K562 (cell line): ENCODE data around the gene ACP4. TPM values are rescaled to one million over a fixed set of nuclear protein-coding genes. Genes with fewer than 3 reads are reported as not detected.

Experiments
- CEBPB ChIP-seq: fragments of 450-650 bp; IDR thresholded peaks from 2 replicates; pipeline ENCODE4 v1.6.1; 2016; ENCODE audit warnings: missing genetic modification characterization, missing compliant biosample characterization
- EP300 ChIP-seq: IDR thresholded peaks from 2 replicates; pipeline ENCODE4 v1.6.1; 2012; ENCODE audit warnings: low read length, improper control_type of control experiment
- FOXJ2 ChIP-seq: fragments of 200-800 bp; sonication (Bioruptor generic); IDR thresholded peaks from 2 replicates; pipeline ENCODE4 v1.6.1; 2016; ENCODE audit warnings: missing genetic modification characterization, missing compliant biosample characterization
- GATAD2A ChIP-seq: fragments of 450-650 bp; IDR thresholded peaks from 2 replicates; pipeline ENCODE4 v1.6.1; 2017
- GATAD2B ChIP-seq: fragments of 450-650 bp; IDR thresholded peaks from 2 replicates; pipeline ENCODE4 v1.6.1; 2017; ENCODE audit warnings: mild to moderate bottlenecking, borderline replicate concordance
- MEIS2 ChIP-seq: fragments of 450-650 bp; IDR thresholded peaks from 2 replicates; pipeline ENCODE4 v1.6.1; 2014; ENCODE audit warnings: mild to moderate bottlenecking; ENCODE audit not compliant: partially characterized antibody
- NR2C1 ChIP-seq, 2 experiments: fragments of 450-650 bp; IDR thresholded peaks; 2 replicates each; pipeline ENCODE4 v1.6.1; 2017; ENCODE audit warnings: mild to moderate bottlenecking in 2 of 2, antibody characterized with exemption in 1 of 2, inconsistent platforms in 1 of 2, missing compliant biosample characterization in 1 of 2, missing genetic modification characterization in 1 of 2
- PHF20 ChIP-seq: fragments of 450-650 bp; IDR thresholded peaks from 2 replicates; pipeline ENCODE4 v1.6.1; 2018; ENCODE audit not compliant: partially characterized antibody
- POLR2G ChIP-seq: fragments of 200-400 bp; formaldehyde crosslinking; IDR thresholded peaks from 2 replicates; pipeline ENCODE4 v1.6.1; 2017; ENCODE audit warnings: low read depth, mild to moderate bottlenecking, antibody characterized with exemption, low read length, moderate library complexity
- POLR2H ChIP-seq: IDR thresholded peaks from 2 replicates; pipeline ENCODE4 v1.6.1; 2016; ENCODE audit warnings: missing genetic modification characterization, low read depth, mild to moderate bottlenecking, control low read depth, missing compliant biosample characterization, moderate library complexity
- TEAD1 ChIP-seq, 2 experiments: fragments of 450-650 bp in 1 of 2; sonication (generic) in 1 of 2; formaldehyde crosslinking; IDR thresholded peaks; 2 replicates each; pipeline versions ENCODE4 v1.4.0 to v1.8.0; 2020 to 2022; ENCODE audit warnings: mild to moderate bottlenecking in 2 of 2, missing genetic modification reagents in 1 of 2
- ZNF77 ChIP-seq: fragments of 250-450 bp; sonication (Bioruptor Pico); IDR thresholded peaks from 2 replicates; pipeline ENCODE4 v1.5.0; 2020
- polyA plus RNA-seq, 8 experiments: library from polyadenylated mRNA; depleted of rRNA in 4 of 8; stranded (reverse) in 5 of 8; unstranded in 3 of 8; fragments of >200 nt; fragmentation: Nextera tagmentation in 2 of 8; fragmentation: Illumina TruSeq in 1 of 8; extraction: Ambion mirVana in 2 of 8; extraction: Trizol in 1 of 8; gene quantifications; 2 replicates each; pipeline versions ENCODE4 v1.2.1 to v1.2.3, GENCODE V29; 2011 to 2014; ENCODE audit warnings: inconsistent platforms in 1 of 8, missing spikeins in 1 of 8
- total RNA-seq, 7 experiments: library from RNA; depleted of rRNA in 6 of 7; stranded (reverse); fragments of >200 nt in 6 of 7; fragmentation: Illumina TruSeq in 2 of 7; extraction: Trizol in 2 of 7; gene quantifications; 2 replicates each; pipeline versions ENCODE4 v1.2.1 to v1.2.3, GENCODE V29; 2011 to 2021; ENCODE audit warnings: low replicate concordance in 1 of 7
- TF ChIP-seq, protein P1 (sequence below), 2 experiments: fragments of 450-650 bp; formaldehyde crosslinking in 1 of 2; IDR thresholded peaks; 2 replicates each; pipeline versions ENCODE4 v1.4.0 to v1.6.1; 2014 to 2020; ENCODE audit warnings: mild to moderate bottlenecking in 2 of 2, borderline replicate concordance in 1 of 2, low read depth in 1 of 2
- TF ChIP-seq, protein P2 (sequence below): sonication (generic); formaldehyde crosslinking; IDR thresholded peaks from 2 replicates; pipeline ENCODE4 v1.9.0; 2022; ENCODE audit warnings: mild to moderate bottlenecking, missing genetic modification reagents
- TF ChIP-seq, protein P3 (sequence below): sonication (generic); formaldehyde crosslinking; IDR thresholded peaks from 2 replicates; pipeline ENCODE4 v1.8.0; 2022; ENCODE audit warnings: missing genetic modification reagents, mild to moderate bottlenecking, moderate library complexity, borderline replicate concordance
- TF ChIP-seq, protein P4 (sequence below), 2 experiments: fragments of 450-650 bp; conservative IDR thresholded peaks; 2 replicates each; pipeline ENCODE4 v1.6.1; 2017; ENCODE audit warnings: mild to moderate bottlenecking in 2 of 2, moderate library complexity in 2 of 2

ACP4 gene
- total and polyA plus RNA-seq, 9 of the 15 experiments (the other 6 are each of a cell fraction or from before 2014, with no cell fraction given) = not detected

DNA sequence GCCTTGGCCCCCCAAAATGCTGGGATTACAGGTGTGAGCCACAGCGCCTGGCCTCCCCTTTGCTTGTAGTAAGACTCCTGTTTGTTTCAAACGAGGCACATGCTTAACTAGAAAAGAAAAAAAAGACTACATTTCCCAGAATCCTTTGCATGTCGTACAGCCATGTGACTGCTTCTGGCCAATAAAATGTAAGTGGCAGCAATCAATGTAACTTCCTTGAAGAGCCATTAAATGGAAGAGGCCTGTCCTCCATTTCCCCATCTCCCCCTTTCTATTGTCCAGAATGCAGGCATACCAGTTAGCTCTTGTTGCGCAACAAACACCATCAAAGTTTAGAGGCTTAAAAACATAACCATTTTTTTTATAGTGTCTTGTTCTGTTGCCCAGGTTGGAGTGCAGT is 30.3 kb upstream of the ACP4 start (continued):
- TF ChIP-seq, protein P1, sequence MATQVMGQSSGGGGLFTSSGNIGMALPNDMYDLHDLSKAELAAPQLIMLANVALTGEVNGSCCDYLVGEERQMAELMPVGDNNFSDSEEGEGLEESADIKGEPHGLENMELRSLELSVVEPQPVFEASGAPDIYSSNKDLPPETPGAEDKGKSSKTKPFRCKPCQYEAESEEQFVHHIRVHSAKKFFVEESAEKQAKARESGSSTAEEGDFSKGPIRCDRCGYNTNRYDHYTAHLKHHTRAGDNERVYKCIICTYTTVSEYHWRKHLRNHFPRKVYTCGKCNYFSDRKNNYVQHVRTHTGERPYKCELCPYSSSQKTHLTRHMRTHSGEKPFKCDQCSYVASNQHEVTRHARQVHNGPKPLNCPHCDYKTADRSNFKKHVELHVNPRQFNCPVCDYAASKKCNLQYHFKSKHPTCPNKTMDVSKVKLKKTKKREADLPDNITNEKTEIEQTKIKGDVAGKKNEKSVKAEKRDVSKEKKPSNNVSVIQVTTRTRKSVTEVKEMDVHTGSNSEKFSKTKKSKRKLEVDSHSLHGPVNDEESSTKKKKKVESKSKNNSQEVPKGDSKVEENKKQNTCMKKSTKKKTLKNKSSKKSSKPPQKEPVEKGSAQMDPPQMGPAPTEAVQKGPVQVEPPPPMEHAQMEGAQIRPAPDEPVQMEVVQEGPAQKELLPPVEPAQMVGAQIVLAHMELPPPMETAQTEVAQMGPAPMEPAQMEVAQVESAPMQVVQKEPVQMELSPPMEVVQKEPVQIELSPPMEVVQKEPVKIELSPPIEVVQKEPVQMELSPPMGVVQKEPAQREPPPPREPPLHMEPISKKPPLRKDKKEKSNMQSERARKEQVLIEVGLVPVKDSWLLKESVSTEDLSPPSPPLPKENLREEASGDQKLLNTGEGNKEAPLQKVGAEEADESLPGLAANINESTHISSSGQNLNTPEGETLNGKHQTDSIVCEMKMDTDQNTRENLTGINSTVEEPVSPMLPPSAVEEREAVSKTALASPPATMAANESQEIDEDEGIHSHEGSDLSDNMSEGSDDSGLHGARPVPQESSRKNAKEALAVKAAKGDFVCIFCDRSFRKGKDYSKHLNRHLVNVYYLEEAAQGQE (IDR thresholded peaks at IDR 0.05; ENCODE audit: borderline replicate concordance) = peak; percentile 77
- TF ChIP-seq, protein P1 (CRISPR knock-in tag; IDR thresholded peaks at IDR 0.05; ENCODE audit: low read depth) = no peak
- TF ChIP-seq POLR2G (no peak), ZNF77 (CRISPR knock-in tag) (no peak), GATAD2A (no peak), CEBPB (tag) (peak; percentile 98), MEIS2 (no peak), FOXJ2 (tag) (no peak), POLR2H (tag) (no peak), PHF20 (peak; percentile 76), TEAD1 (CRISPR knock-in tag; IDR thresholded peaks at IDR 0.05) (0 out of 4 replicates have a peak, but pooled peaks of 1 of the 2 experiments have one; percentile 27), GATAD2B (no peak), EP300 (no peak), NR2C1 (IDR thresholded peaks at IDR 0.05) (no peak), NR2C1 (tag; IDR thresholded peaks at IDR 0.05) (peak; percentile 34)
- TF ChIP-seq, protein P2, sequence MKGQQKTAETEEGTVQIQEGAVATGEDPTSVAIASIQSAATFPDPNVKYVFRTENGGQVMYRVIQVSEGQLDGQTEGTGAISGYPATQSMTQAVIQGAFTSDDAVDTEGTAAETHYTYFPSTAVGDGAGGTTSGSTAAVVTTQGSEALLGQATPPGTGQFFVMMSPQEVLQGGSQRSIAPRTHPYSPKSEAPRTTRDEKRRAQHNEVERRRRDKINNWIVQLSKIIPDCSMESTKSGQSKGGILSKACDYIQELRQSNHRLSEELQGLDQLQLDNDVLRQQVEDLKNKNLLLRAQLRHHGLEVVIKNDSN (CRISPR knock-in tag) = peak; percentile 97
- TF ChIP-seq, protein P3, sequence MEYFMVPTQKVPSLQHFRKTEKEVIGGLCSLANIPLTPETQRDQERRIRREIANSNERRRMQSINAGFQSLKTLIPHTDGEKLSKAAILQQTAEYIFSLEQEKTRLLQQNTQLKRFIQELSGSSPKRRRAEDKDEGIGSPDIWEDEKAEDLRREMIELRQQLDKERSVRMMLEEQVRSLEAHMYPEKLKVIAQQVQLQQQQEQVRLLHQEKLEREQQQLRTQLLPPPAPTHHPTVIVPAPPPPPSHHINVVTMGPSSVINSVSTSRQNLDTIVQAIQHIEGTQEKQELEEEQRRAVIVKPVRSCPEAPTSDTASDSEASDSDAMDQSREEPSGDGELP (CRISPR knock-in tag) = no peak
- TF ChIP-seq, protein P4, sequence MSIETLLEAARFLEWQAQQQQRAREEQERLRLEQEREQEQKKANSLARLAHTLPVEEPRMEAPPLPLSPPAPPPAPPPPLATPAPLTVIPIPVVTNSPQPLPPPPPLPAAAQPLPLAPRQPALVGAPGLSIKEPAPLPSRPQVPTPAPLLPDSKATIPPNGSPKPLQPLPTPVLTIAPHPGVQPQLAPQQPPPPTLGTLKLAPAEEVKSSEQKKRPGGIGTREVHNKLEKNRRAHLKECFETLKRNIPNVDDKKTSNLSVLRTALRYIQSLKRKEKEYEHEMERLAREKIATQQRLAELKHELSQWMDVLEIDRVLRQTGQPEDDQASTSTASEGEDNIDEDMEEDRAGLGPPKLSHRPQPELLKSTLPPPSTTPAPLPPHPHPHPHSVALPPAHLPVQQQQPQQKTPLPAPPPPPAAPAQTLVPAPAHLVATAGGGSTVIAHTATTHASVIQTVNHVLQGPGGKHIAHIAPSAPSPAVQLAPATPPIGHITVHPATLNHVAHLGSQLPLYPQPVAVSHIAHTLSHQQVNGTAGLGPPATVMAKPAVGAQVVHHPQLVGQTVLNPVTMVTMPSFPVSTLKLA (conservative IDR thresholded peaks at IDR 0.05) = peak in 1 of 2 experiments; percentile 39; a peak in 1 of 4 replicates
